Testis (tissue), 3 donors: ENCODE results near the gene DNAJC22. TPM values are rescaled to one million over a fixed set of nuclear protein-coding genes. Genes with fewer than 3 reads are reported as not detected.

Source experiments
- DNase-seq: peaks from one replicate; pipeline ENCODE4 v3.0.0-alpha.2; 2019
- H3K27ac ChIP-seq, 2 donors: fragments of 200-600 bp; sonication (generic); one replicate each; pipeline ENCODE4 v1.5.1; 2019
- H3K27me3 ChIP-seq: fragments of 200-600 bp; sonication (generic); one replicate; pipeline ENCODE4 v1.5.1; 2019
- H3K36me3 ChIP-seq: fragments of 200-600 bp; sonication (generic); one replicate; pipeline ENCODE4 v1.5.1; 2017; ENCODE audit warnings: low read depth; ENCODE audit errors: missing control alignments
- H3K4me1 ChIP-seq: fragments of 200-600 bp; sonication (generic); one replicate; pipeline ENCODE4 v1.5.1; 2019
- H3K4me3 ChIP-seq, 2 donors: fragments of 200-600 bp; sonication (generic); one replicate each; pipeline ENCODE4 v1.5.1; 2017 to 2019
- H3K9me3 ChIP-seq: fragments of 200-600 bp; sonication (generic); one replicate; pipeline ENCODE4 v1.5.1; 2017
- CTCF ChIP-seq, 3 experiments: fragments of 450-650 bp in 2 of 3; fragments of 200-600 bp in 1 of 3; sonication (generic) in 1 of 3; IDR thresholded peaks; one replicate each; pipeline ENCODE4 v1.5.1; 2016 to 2019; ENCODE audit warnings: antibody characterized with exemption in 3 of 3, mild to moderate bottlenecking in 2 of 3, moderate library complexity in 1 of 3
- POLR2A ChIP-seq: fragments of 450-650 bp; IDR thresholded peaks from one replicate; pipeline ENCODE4 v1.6.1; 2017; ENCODE audit warnings: antibody characterized with exemption, mild to moderate bottlenecking, moderate library complexity
- WGBS, 2 donors: methylation state at CpG; one replicate each; pipeline ENCODE4 v1.1.5; 2018; 5-methylcytosine and 5-hydroxymethylcytosine counted together
- intact Hi-C: fragments of 100-400 bp; cut with DNase I; formaldehyde crosslinking; loops from one replicate; pipeline ENCODE4 v1.15.1; 2023; ENCODE audit warnings: low total_unique reads
- polyA plus RNA-seq: library from polyadenylated mRNA; stranded (reverse); fragments of 350-450 nt; fragmentation: Illumina TruSeq; extraction: RNeasy Lipid Tissue Mini Kit (QIAGEN cat#74804); gene quantifications from one replicate; pipeline ENCODE4 v1.2.3, GENCODE V29; 2014; ENCODE audit warnings: low read depth, low replicate concordance; ENCODE audit not compliant: insufficient read depth
- total RNA-seq, 2 donors: library from RNA; depleted of rRNA; stranded (reverse); fragments of >200 nt; gene quantifications; one replicate each; pipeline ENCODE4 v1.2.3, GENCODE V29; 2016

The DNAJC22 gene
- total and polyA plus RNA-seq, 3 donors from 2014 or later, result 0.87 to 3.5 (median 1.1) TPM

- H3K9me3 ChIP-seq, result no peaks in the 10 kb centered on the region
- no peaks in the 10 kb centered on the region for H3K27me3 ChIP-seq
- no peak for DNase-seq
- peak overlapping the region; percentile 35 to 36 for H3K27ac ChIP-seq
- intact Hi-C loops, result no loop called here
- TF ChIP-seq POLR2A (no peak), CTCF (IDR thresholded peaks at IDR 0.05) (no peak)
- WGBS, 2 donors, result 27 to 35% methylated on average over 12 of the region's 12 CpGs
- no peaks in the 10 kb centered on the region for H3K36me3 ChIP-seq
- H3K4me1 ChIP-seq, result no peaks in the 10 kb centered on the region
- H3K4me3 ChIP-seq, result peak overlapping the region; percentile 61 to 73
These were observed 24.4 kb upstream of the DNAJC22 start for GRCh38 chr12:49322367-49322707.

GRCh38 chr12:49322708-49323523 lies 23.8 kb upstream of the DNAJC22 start, which contains the start of gene TROAP:
Gene TROAP, plus strand, starts transcription at chr12:49323255. Its CDS starts 354 bp downstream, at chr12:49323609.
- Histone ChIP-seq H3K27me3 (no peaks in the 10 kb centered on the region), H3K9me3 (no peaks in the 10 kb centered on the region), H3K4me3 (peak within 1 kb of the TSS; percentile 61 to 73), H3K27ac (peak within 1 kb of the TSS; percentile 35 to 36), H3K4me1 (no peaks in the 10 kb centered on the region), H3K36me3 (no peaks in the 10 kb centered on the region)
- 0 to 1% methylated on average over 64 of the region's 65 CpGs for WGBS, 2 donors
- intact Hi-C loops, result no loop called here
- peak; percentile 98 for DNase-seq
- TF ChIP-seq POLR2A (peak; percentile 55), CTCF (IDR thresholded peaks at IDR 0.05) (no peak)

GRCh38 chr12:49323524-49324097 lies 23.1 kb upstream of the DNAJC22 start:
- no peaks in the 10 kb centered on the region for H3K27me3 ChIP-seq
- no peaks in the 10 kb centered on the region for H3K36me3 ChIP-seq
- 6 to 7% methylated on average over 16 to 19 of the region's 19 CpGs for WGBS, 2 donors
- no peak for TF ChIP-seq POLR2A
- no peak for TF ChIP-seq CTCF (IDR thresholded peaks at IDR 0.05)
- no peaks in the 10 kb centered on the region for H3K9me3 ChIP-seq
- no peaks in the 10 kb centered on the region for H3K4me1 ChIP-seq
- H3K27ac ChIP-seq, result no peak overlapping the region
- no peak for DNase-seq
- H3K4me3 ChIP-seq, result peak overlapping the region; percentile 61 to 73
- intact Hi-C loops, result no loop called here

- Histone ChIP-seq H3K4me3 (no peak overlapping the region), H3K4me1 (no peaks in the 10 kb centered on the region), H3K27me3 (no peaks in the 10 kb centered on the region), H3K9me3 (no peaks in the 10 kb centered on the region), H3K36me3 (no peaks in the 10 kb centered on the region), H3K27ac (no peak overlapping the region)
- no peak for TF ChIP-seq CTCF (IDR thresholded peaks at IDR 0.05)
- no peak for TF ChIP-seq POLR2A
- no peak for DNase-seq
- 90 to 95% methylated on average over 2 to 6 of the region's 6 CpGs for WGBS, 2 donors
- intact Hi-C loops, result no loop called here
These were observed 21.1 kb upstream of the DNAJC22 start for GRCh38 chr12:49325606-49326005.
